Stimulated activated CD8-positive, alpha-beta memory T cell treated with anti-CD3 and anti-CD28 coated beads, Interleukin-4, amount 100 ng/mL, for 4 hours (primary cell): Measurements from ENCODE around the gene CCNY.

Source experiments
- DNase-seq, 2 donors: peaks; one replicate each; pipeline ENCODE4 v3.0.0-alpha.2; 2020; ENCODE audit warnings: low read depth in 2 of 2, low spot score in 1 of 2

CCNY gene

GRCh38 chr10:35467186-35467585 lies 130.9 kb downstream of the CCNY start:
- no peak for DNase-seq

GRCh38 chr10:35470248-35470924 lies 134.1 kb downstream of the CCNY start:
- no peak for DNase-seq

DNA sequence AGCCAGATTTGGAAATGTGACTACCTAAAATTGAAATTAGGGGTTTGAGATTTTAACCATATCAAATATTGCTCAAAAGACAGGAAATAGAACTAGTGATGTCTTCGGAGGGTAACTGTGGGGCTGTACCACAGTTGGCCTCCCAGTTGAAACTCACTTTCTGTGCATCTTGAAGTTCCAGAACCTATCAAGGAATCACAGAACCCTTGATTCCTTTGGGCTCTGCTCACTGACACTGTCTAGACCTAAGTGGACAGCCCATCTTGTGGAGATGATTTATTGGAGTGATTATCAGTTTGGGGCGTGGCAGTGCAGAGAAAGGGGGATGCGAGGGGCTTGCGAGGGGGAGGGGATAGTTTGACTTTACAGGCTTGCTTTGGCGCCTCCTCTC lies 134.6 kb downstream of the CCNY start:
- DNase-seq = no peak

DNA sequence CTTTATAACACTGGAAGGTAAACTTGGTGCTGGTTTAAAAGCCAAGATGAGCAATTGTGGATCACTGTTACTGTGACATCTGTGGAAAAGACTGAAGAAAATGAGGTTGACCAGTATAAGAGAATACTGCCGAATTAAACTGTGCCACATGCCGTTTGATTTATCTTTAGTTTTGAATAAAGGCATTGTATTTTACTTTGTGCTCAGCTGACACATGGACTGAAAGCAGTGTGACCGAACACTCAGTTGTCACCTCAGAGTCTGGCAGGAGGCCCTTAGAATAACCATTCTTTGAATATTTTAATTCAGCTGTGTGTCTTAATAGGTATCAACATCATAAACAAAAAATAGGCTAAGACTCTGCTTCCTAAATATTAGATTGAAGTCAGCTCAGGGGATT lies 135.1 kb downstream of the CCNY start:
- no peak for DNase-seq

GRCh38 chr10:35480142-35480541 lies 143.8 kb downstream of the CCNY start:
- DNase-seq = no peak

GRCh38 chr10:35481413-35481812 lies 145.1 kb downstream of the CCNY start:
- no peak for DNase-seq

DNA sequence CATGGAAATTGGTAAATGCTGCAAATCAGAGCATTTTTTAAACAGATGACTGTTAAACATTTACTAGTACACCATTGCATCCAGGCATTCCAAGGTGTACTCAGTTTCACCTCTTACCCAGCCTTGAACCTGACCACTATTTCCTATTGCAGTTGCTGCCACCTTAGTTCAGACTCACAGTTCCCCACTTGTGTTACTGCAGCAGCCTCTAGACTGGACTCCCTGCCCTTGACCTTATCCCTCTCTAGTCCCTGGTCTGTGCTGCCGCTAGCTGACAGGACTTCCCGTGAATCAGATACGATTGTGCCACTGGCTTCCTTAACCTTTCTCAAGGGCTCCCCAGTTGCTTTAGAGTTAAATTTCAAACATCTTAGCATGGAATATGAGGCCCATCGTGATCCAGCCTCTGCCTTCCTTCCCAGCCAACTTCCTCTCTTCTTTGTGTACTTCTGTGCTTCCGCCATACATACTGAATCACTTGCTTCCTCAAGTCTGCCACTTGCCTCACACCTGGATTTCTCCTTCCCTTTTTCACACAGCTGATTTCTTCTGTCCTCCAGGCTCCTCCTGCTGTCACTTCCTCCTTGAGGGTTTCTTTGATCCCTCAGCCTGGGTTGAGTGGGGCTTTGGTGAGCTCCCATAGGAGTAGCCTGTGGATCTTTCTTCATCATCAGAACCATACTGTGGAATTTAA lies 150.1 kb downstream of the CCNY start:
- no peak for DNase-seq

- DNase-seq = no peak
Observed at GRCh38 chr10:35487336-35488034, 151.2 kb downstream of the CCNY start.

GRCh38 chr10:35488228-35488627 lies 151.9 kb downstream of the CCNY start:
- DNase-seq = no peak

DNA sequence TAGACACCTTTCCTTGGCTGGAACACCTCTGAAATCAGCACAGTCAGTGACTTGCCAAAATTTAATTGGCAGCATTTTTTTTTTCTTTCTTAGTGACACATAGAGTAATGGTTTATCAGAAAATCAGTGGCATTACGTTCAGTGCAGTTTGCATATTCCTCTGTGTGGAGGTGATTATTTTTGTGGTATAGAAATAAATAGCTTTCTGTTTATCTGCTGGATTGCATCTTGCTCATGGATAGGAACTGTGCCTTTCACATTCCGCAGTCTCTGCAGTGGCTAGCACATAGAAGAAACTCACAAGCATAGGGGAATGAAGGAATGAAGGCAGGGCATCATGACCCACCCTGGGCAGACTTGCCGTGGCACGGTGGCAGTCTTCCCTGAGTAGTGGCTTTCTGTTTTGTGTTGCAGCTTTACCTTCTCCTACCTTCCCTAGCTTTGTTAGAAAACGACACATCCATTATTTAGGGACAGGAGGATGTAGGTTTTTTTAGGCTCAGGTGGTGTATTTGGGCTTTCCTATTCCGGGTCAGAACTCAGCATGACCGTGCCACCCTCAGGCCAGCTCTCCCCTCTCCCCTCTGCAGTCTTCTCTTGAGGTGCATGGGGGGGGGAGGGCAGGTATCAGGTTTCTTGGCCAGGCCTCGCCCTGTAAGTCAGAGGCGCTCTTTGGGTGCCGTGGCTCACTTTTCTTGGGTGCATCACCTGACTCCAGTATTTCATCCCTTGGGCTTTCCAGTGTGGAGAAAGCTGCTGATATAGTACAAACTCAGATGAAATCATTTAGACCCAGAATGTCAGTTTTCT lies 156.3 kb downstream of the CCNY start:
- DNase-seq = no peak

GRCh38 chr10:35493196-35494118 lies 157.1 kb downstream of the CCNY start:
- no peak for DNase-seq

DNA sequence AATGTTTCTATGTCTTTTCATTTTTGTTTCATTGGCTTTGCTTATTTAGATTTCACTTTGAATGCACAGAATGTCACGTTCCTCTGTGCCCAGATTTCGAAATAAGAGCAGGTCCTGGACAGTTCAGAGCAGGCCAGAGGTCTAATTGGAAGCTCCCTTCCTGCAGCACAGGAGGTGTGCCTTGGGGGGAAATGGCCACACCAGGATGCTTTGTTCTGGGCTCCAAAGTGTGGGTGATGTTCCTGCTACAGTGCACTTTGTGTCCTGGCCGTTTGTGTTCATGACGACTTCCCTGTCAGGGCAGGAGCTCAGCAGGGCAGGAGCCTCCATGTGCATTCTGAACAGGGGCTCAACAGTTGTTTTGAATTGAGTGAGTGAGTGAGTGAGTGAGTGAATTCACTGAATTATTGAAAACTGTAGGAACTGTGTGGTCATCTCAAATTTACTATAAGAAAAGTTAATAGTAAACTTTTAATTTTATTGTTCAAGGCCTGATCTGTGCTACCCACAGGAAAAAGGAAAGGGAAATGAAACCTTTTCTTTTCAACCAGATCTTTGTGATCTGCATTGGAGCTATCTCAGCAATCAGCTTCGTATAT lies 159.3 kb downstream of the CCNY start:
- DNase-seq = no peak

DNA sequence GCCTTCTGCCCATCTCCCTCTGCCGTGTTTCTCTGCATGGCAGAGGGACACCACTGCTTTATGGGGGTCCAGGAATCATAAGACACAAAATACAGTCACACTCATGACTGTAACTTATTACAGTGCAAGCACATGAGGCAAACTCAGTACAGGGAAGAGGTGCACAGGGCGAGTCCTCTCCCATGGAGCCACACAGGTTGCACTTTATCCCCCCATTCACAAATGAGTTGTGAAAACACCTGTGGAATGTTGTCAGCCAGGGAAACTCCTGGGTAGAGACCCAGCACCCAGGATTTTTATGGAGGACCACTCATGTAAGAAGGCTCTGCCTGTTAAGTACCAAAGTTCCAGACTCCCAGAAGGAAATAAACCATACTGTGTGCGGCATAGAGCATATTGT lies 161.6 kb downstream of the CCNY start:
- DNase-seq = no peak

- DNase-seq = no peak
Observed at GRCh38 chr10:35498693-35499092, 162.4 kb downstream of the CCNY start.

- no peak for DNase-seq
Observed at GRCh38 chr10:35501923-35502322, 165.6 kb downstream of the CCNY start.

DNA sequence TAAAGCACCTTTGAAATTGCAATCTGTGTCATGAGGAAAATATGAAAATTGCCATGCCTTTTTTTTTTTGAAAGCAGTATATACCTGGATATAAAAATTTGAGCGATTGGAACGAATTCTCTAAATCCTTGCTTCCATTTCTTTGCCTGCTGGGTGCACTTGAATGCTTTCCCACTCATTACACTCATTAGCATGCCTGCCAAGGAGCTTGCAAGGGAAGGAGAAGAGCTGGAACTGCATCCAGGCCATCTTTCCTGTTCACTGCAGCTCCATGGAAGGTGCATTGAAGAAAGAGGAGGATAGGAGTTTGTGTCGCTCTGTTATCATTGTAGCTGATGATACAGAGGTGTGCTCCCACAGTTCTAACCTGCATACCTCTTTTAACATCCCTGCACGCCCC lies 166.4 kb downstream of the CCNY start:
- DNase-seq = no peak

DNA sequence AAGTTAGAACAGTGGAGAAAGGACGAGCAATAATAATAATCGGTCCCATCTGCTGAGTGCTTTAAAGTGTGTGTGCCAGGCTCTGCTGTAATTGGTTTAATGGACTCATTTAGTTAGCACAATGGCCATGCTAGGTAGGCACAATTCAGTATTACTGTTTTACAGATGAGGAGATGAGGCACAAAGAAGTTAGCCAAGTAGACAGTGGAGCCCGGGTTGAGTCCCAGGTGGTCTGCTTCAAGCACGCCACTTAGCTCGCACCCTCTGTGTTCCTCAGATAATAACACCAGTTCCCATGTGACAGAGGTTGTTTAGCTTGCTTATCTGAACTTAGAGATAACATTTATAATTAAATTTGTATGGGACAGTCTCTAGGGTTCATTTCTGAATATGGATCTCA lies 167.3 kb downstream of the CCNY start:
- no peak for DNase-seq

- no peak for DNase-seq
Observed at GRCh38 chr10:35504132-35504531, 167.8 kb downstream of the CCNY start.

GRCh38 chr10:35505241-35505873 lies 169.0 kb downstream of the CCNY start:
- no peak for DNase-seq

DNA sequence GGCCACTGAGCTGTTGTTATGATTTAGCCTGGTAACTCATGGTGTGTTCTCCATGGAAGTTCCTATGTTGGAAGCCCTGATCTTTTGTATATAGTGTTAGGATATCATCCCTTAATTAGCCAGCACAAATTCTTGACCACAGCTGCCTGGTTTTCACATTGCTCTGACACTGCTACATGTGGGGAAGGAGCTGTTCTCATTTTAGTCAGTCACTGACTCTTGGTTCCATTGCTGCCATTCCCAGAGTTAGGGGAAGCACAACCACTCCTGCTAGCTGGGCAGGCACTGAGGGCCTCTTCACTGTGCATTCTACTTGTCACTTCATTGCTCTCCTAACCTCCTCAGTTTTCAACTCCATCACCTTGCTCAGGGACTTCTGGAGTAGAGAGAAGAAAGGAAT lies 170.4 kb downstream of the CCNY start:
- no peak for DNase-seq
